RPMI8226 (cell line): ENCODE results near the gene OR14I1.
"Not testable (repeated sequence)": the region's sequence is repeated elsewhere in the genome, so short reads cannot be mapped to it uniquely, and the experiment has no call there.

Source experiments
- DNase-seq: peaks from one replicate; pipeline ENCODE4 v3.0.0-alpha.2; 2015

Gene OR14I1

GRCh38 chr1:248681651-248682050, 20.9 kb downstream of the OR14I1 start:
- DNase-seq, result no peak

- DNase-seq, result no peak
Observed at GRCh38 chr1:248670003-248670402, 32.6 kb downstream of the OR14I1 start.

GRCh38 chr1:248663453-248664328, 38.9 kb downstream of the OR14I1 start:
- not testable (repeated sequence) for DNase-seq

- not testable (repeated sequence) for DNase-seq
Observed at GRCh38 chr1:248656797-248657196, 45.8 kb downstream of the OR14I1 start.

- DNase-seq, result not testable (repeated sequence)
Observed at GRCh38 chr1:248655354-248655753, 47.2 kb downstream of the OR14I1 start, which contains the start of gene OR2T27. Gene OR2T27, minus strand, starts transcription at chr1:248655528. Its CDS starts 4,644 bp downstream, at chr1:248650884.
